Gastrocnemius medialis (tissue), 4 donors: Measurements from ENCODE around the gene AFF3.

Experiments used
- POLR2A ChIP-seq, 2 donors: fragments of 450-650 bp; IDR thresholded peaks; one replicate each; pipeline ENCODE4 v1.6.1; 2017; ENCODE audit warnings: antibody characterized with exemption in 2 of 2, mild to moderate bottlenecking in 2 of 2, moderate library complexity in 2 of 2
- TF ChIP-seq, protein P1 (sequence below), 5 experiments: fragments of 450-650 bp in 3 of 5; fragments of 200-600 bp in 2 of 5; sonication (generic) in 2 of 5; IDR thresholded peaks in 4 of 5; conservative IDR thresholded peaks in 1 of 5; 1 replicate in 4 of 5; 2 replicates in 1 of 5; pipeline ENCODE4 v1.5.1; 2016 to 2019; ENCODE audit warnings: antibody characterized with exemption in 5 of 5, mild to moderate bottlenecking in 3 of 5, moderate library complexity in 3 of 5

DNA sequence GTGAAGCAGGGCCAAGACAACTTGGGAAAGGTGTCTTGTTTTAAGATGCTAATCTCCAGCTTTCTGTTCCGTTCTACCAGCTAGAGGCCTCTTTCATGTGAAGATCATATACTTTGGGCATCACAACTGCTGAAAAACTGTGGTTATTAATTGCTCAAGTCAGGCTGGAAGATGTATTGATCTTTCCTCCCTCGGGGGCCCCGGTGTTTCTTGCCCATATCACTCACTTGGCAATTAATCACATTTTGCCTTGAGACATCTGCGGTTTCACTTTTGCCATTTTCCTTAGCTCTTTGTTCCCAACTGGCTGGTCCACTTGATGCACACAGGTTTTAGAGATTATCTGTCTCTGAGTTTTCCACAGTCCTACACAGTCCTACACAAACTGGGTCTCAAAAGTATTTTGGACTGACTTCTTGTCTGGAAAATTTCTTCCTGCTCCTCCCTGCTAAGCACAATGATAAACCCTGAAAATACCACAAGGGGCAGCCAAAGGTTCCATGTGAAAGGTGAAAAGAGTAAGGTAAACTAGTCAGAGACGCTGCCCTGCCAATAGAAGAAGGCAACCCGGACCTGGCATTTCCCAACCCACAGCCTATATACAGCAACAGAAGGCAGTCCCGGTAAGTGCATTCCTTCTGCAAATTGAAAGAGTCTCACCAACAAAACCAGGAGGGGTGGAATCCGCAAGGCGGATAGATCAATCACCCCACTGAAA lies 181.0 kb downstream of the AFF3 start:
- TF ChIP-seq, protein P1, sequence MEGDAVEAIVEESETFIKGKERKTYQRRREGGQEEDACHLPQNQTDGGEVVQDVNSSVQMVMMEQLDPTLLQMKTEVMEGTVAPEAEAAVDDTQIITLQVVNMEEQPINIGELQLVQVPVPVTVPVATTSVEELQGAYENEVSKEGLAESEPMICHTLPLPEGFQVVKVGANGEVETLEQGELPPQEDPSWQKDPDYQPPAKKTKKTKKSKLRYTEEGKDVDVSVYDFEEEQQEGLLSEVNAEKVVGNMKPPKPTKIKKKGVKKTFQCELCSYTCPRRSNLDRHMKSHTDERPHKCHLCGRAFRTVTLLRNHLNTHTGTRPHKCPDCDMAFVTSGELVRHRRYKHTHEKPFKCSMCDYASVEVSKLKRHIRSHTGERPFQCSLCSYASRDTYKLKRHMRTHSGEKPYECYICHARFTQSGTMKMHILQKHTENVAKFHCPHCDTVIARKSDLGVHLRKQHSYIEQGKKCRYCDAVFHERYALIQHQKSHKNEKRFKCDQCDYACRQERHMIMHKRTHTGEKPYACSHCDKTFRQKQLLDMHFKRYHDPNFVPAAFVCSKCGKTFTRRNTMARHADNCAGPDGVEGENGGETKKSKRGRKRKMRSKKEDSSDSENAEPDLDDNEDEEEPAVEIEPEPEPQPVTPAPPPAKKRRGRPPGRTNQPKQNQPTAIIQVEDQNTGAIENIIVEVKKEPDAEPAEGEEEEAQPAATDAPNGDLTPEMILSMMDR (IDR thresholded peaks at IDR 0.05 in 4 of 5, conservative IDR thresholded peaks at IDR 0.05 in 1 of 5) = no peak
- no peak for TF ChIP-seq POLR2A (IDR thresholded peaks at IDR 0.05)
